H1 (cell line): ENCODE results near the gene STIM2. TPM values are rescaled to one million over a fixed set of nuclear protein-coding genes. Genes with fewer than 3 reads are reported as not detected.

Experiments used
- CTCF ChIA-PET: fragments of 300-600 bp; sonication (Branson Sonifier 250); formaldehyde crosslinking; loops from one replicate; lab custom pipeline; 2021; ENCODE audit not compliant: partially characterized antibody; lab: Charles Lee
- POLR2A ChIA-PET: fragments of 300-600 bp; sonication (Branson Sonifier 250); formaldehyde crosslinking; loops from one replicate; lab custom pipeline; 2021; ENCODE audit warnings: inconsistent platforms; ENCODE audit not compliant: partially characterized antibody; lab: Charles Lee
- DNase-seq, 2 experiments: peaks; one replicate each; pipeline versions ENCODE4 v3.0.0 to v3.0.0-alpha.2; 2010 to 2022; ENCODE audit warnings: low spot score in 2 of 2, low read depth in 1 of 2, mixed read lengths in 1 of 2
- FAIRE-seq: peaks from 2 replicates; lab custom pipeline; 2011; peaks lifted over from hg19 to GRCh38; lab: Jason Lieb, UNC
- H2AFZ ChIP-seq: 2 replicates; pipeline ENCODE4 v1.8.1; 2012; ENCODE audit warnings: low read length, inconsistent platforms
- H2AK5ac ChIP-seq: 2 replicates; pipeline ENCODE4 v1.6.1; 2013; ENCODE audit warnings: low read depth, low read length
- H2BK120ac ChIP-seq: replicated peaks from 2 replicates; pipeline ENCODE3; 2013; ENCODE audit warnings: low read depth, low read length, inconsistent platforms
- H2BK12ac ChIP-seq: 2 replicates; pipeline ENCODE4 v1.6.1; 2013; ENCODE audit warnings: low read depth, low read length
- H2BK15ac ChIP-seq: 2 replicates; pipeline ENCODE4 v1.6.1; 2013; ENCODE audit warnings: low read length
- H2BK20ac ChIP-seq: 2 replicates; pipeline ENCODE4 v1.6.1; 2013; ENCODE audit warnings: low read length
- H2BK5ac ChIP-seq: 2 replicates; pipeline ENCODE4 v1.6.1; 2013; ENCODE audit warnings: low read depth, low read length
- H3K14ac ChIP-seq: 2 replicates; pipeline ENCODE4 v1.6.1; 2013; ENCODE audit warnings: inconsistent platforms; ENCODE audit not compliant: insufficient read length
- H3K18ac ChIP-seq: 2 replicates; pipeline ENCODE4 v1.6.1; 2013; ENCODE audit warnings: low read length; ENCODE audit errors: extremely low read depth
- H3K23ac ChIP-seq: 2 replicates; pipeline ENCODE4 v1.6.1; 2013; ENCODE audit warnings: inconsistent platforms; ENCODE audit not compliant: insufficient read length
- H3K23me2 ChIP-seq: 2 replicates; pipeline ENCODE4 v1.6.1; 2013; ENCODE audit warnings: low read depth, low read length
- H3K27ac ChIP-seq: 2 replicates; pipeline ENCODE4 v1.6.1; 2011; ENCODE audit warnings: low read depth, low read length, inconsistent platforms
- H3K27me3 ChIP-seq, 4 experiments: replicated peaks in 1 of 4; 1 replicate in 1 of 4; 2 replicates in 3 of 4; pipeline versions ENCODE4 v1.6.1 to v1.8.1; 2011 to 2013; ENCODE audit warnings: low read length in 3 of 4, mild to moderate bottlenecking in 3 of 4, inconsistent platforms in 2 of 4, mixed read lengths in 2 of 4, moderate library complexity in 1 of 4; ENCODE audit not compliant: control insufficient read depth in 3 of 4, insufficient read depth in 3 of 4; ENCODE audit errors: extremely low read depth in 1 of 4
- H3K36me3 ChIP-seq, 4 experiments: 2 replicates each; pipeline versions ENCODE4 v1.6.1 to v1.8.1; 2011 to 2013; ENCODE audit warnings: mild to moderate bottlenecking in 4 of 4, low read length in 3 of 4, moderate library complexity in 2 of 4, control low read depth in 1 of 4, inconsistent platforms in 1 of 4; ENCODE audit not compliant: insufficient read depth in 4 of 4, control insufficient read depth in 2 of 4
- H3K4ac ChIP-seq: replicated peaks from 2 replicates; pipeline ENCODE3; 2013; ENCODE audit warnings: low read length, low read depth, mixed read lengths, inconsistent platforms; ENCODE audit not compliant: insufficient read length
- H3K4me1 ChIP-seq, 4 experiments: replicated peaks in 1 of 4; 1 replicate in 1 of 4; 2 replicates in 3 of 4; pipeline versions ENCODE4 v1.6.1 to v1.8.1; 2011 to 2013; ENCODE audit warnings: low read length in 3 of 4, inconsistent platforms in 2 of 4, mixed read lengths in 1 of 4; ENCODE audit not compliant: insufficient read depth in 4 of 4, control insufficient read depth in 3 of 4
- H3K4me2 ChIP-seq, 2 experiments: 2 replicates each; pipeline versions ENCODE4 v1.6.1 to v1.8.1; 2011 to 2013; ENCODE audit warnings: low read depth in 2 of 2, low read length in 2 of 2, control low read depth in 1 of 2, inconsistent platforms in 1 of 2, mild to moderate bottlenecking in 1 of 2; ENCODE audit not compliant: insufficient read depth in 1 of 2
- H3K4me3 ChIP-seq, 4 experiments: fragments of 200-600, 300-600 bp in 1 of 4; sonication (generic), shearing (Covaris generic), sonication (Bioruptor Twin) in 1 of 4; 2 replicates each; pipeline versions ENCODE4 v1.5.1 to v1.8.1; 2011 to 2016; ENCODE audit warnings: low read length in 4 of 4, low read depth in 3 of 4, control low read depth in 2 of 4, inconsistent platforms in 2 of 4, mild to moderate bottlenecking in 2 of 4, mixed read lengths in 1 of 4, moderate library complexity in 1 of 4; ENCODE audit not compliant: insufficient read depth in 2 of 4; ENCODE audit errors: extremely low read depth in 1 of 4
- H3K56ac ChIP-seq: replicated peaks from 2 replicates; pipeline ENCODE3; 2013; ENCODE audit warnings: low read depth, mild to moderate bottlenecking, mixed read lengths, low read length, inconsistent platforms; ENCODE audit not compliant: insufficient read length
- H3K79me1 ChIP-seq: 2 replicates; pipeline ENCODE4 v1.6.1; 2013; ENCODE audit warnings: low read depth, low read length, control low read depth
- H3K79me2 ChIP-seq, 2 experiments: 2 replicates each; pipeline versions ENCODE4 v1.6.1 to v1.8.1; 2012 to 2013; ENCODE audit warnings: low read length in 2 of 2, mild to moderate bottlenecking in 2 of 2, inconsistent platforms in 1 of 2; ENCODE audit not compliant: insufficient read depth in 2 of 2, control insufficient read depth in 1 of 2
- H3K9ac ChIP-seq, 4 experiments: replicated peaks in 1 of 4; 1 replicate in 1 of 4; 2 replicates in 3 of 4; pipeline versions ENCODE4 v1.6.1 to v1.8.1; 2011 to 2013; ENCODE audit warnings: low read depth in 3 of 4, low read length in 3 of 4, control low read depth in 2 of 4, mild to moderate bottlenecking in 2 of 4, moderate library complexity in 2 of 4, inconsistent platforms in 1 of 4; ENCODE audit errors: extremely low read depth in 1 of 4
- H3K9me3 ChIP-seq, 2 experiments: 2 replicates each; pipeline versions ENCODE4 v1.6.1 to v1.8.1; 2012 to 2013; ENCODE audit warnings: mild to moderate bottlenecking in 2 of 2, moderate library complexity in 2 of 2, control low read depth in 1 of 2, inconsistent platforms in 1 of 2, low read depth in 1 of 2, low read length in 1 of 2, mixed read lengths in 1 of 2; ENCODE audit not compliant: insufficient read depth in 2 of 2
- H4K20me1 ChIP-seq, 2 experiments: replicated peaks in 1 of 2; 2 replicates each; pipeline versions ENCODE3 to v1.8.1; 2011 to 2013; ENCODE audit warnings: inconsistent platforms in 2 of 2, low read length in 2 of 2, mild to moderate bottlenecking in 1 of 2; ENCODE audit not compliant: insufficient read depth in 2 of 2, control insufficient read depth in 1 of 2
- H4K5ac ChIP-seq: 2 replicates; pipeline ENCODE4 v1.6.1; 2013; ENCODE audit warnings: low read length, low read depth, mixed read lengths, inconsistent platforms; ENCODE audit not compliant: insufficient read length
- H4K8ac ChIP-seq: 2 replicates; pipeline ENCODE4 v1.8.0; 2013; ENCODE audit warnings: mild to moderate bottlenecking, moderate library complexity, low read length, inconsistent platforms; ENCODE audit not compliant: insufficient read depth; ENCODE audit errors: extremely low read depth
- H4K91ac ChIP-seq: replicated peaks from 2 replicates; pipeline ENCODE3; 2013; ENCODE audit warnings: low read length, mixed read lengths, inconsistent platforms; ENCODE audit not compliant: insufficient read length
- CBX8 ChIP-seq: fragments of 300-800, 300-1000 bp; sonication (generic); IDR thresholded peaks from 2 replicates; pipeline ENCODE4 v1.7.1; 2016; ENCODE audit warnings: low read depth, low read length, borderline replicate concordance
- EGR1 ChIP-seq: IDR thresholded peaks from 2 replicates; pipeline ENCODE4 v1.6.1; 2011; ENCODE audit warnings: low read depth, low read length, borderline replicate concordance
- FOSL1 ChIP-seq: IDR thresholded peaks from 2 replicates; pipeline ENCODE4 v1.6.1; 2011; ENCODE audit warnings: mild to moderate bottlenecking, low read depth, low read length, moderate library complexity; ENCODE audit not compliant: insufficient read depth
- MAFK ChIP-seq: IDR thresholded peaks from 2 replicates; pipeline ENCODE4 v1.6.1; 2012; ENCODE audit warnings: low read depth, mild to moderate bottlenecking, improper control_type of control experiment, low read length
- NANOG ChIP-seq: IDR thresholded peaks from 2 replicates; pipeline ENCODE4 v1.6.1; 2011; ENCODE audit warnings: low read length, low read depth, mild to moderate bottlenecking, inconsistent platforms; ENCODE audit not compliant: insufficient read depth, poor library complexity, severe bottlenecking
- RXRA ChIP-seq: IDR thresholded peaks from 2 replicates; pipeline ENCODE4 v1.6.1; 2011; ENCODE audit warnings: low read depth, mild to moderate bottlenecking, low read length, moderate library complexity; ENCODE audit not compliant: insufficient read depth
- SIRT6 ChIP-seq: IDR thresholded peaks from one replicate; pipeline ENCODE4 v1.7.1; 2012; ENCODE audit warnings: low read length, inconsistent platforms
- SP2 ChIP-seq: IDR thresholded peaks from 2 replicates; pipeline ENCODE4 v1.6.1; 2012; ENCODE audit warnings: mild to moderate bottlenecking, low read length, inconsistent platforms
- SP4 ChIP-seq: IDR thresholded peaks from 2 replicates; pipeline ENCODE4 v1.6.1; 2012; ENCODE audit warnings: low read length, inconsistent platforms
- TAF7 ChIP-seq: optimal IDR thresholded peaks from 2 replicates; pipeline ENCODE3; 2011; ENCODE audit warnings: low read depth, mild to moderate bottlenecking, inconsistent platforms, low read length, moderate library complexity, borderline replicate concordance
- WGBS, 2 experiments: shearing (Covaris generic) in 1 of 2; methylation state at CpG; one replicate each; pipeline versions ENCODE4 v1.1.6 to v1.1.7; 2013 to 2015; ENCODE audit warnings: low lambda C conversion rate in 2 of 2, mixed read lengths in 2 of 2, inconsistent platforms in 1 of 2, low coverage in 1 of 2, missing lambda C conversion rate in 1 of 2; ENCODE audit not compliant: insufficient replicate concordance in 2 of 2, insufficient coverage in 1 of 2, insufficient read length in 1 of 2; ENCODE audit errors: extremely low coverage in 1 of 2, missing lambda C conversion rate in 1 of 2; 5-methylcytosine and 5-hydroxymethylcytosine counted together
- polyA plus RNA-seq, 7 experiments: library from polyadenylated mRNA; depleted of rRNA in 3 of 7; stranded (reverse) in 5 of 7; unstranded in 2 of 7; fragments of >200 nt in 5 of 7; fragments of 200-250 nt in 2 of 7; gene quantifications; 1 replicate in 5 of 7; 2 replicates in 1 of 7; 4 replicates in 1 of 7; pipeline versions ENCODE4 v1.2.1 to v1.2.3, GENCODE V29; 2011 to 2013; ENCODE audit warnings: missing spikeins in 2 of 7, mixed read lengths in 2 of 7
- total RNA-seq: library from RNA; stranded (reverse); fragmentation: NEBNext Ultra II Directional; extraction: Animal tissue kit (Norgen Biotek cat#: 25700); gene quantifications from 2 replicates; pipeline ENCODE4 v1.2.1, GENCODE V29; 2021

The STIM2 gene
- total and polyA plus RNA-seq, 2 of the 8 experiments (the other 6 are each of a cell fraction or from before 2014, with no cell fraction given): 22.9 to 23.0 TPM

- Histone ChIP-seq H3K27me3 (no peaks in the 10 kb centered on the region), H2BK20ac (no peak overlapping the region), H3K14ac (no peak overlapping the region), H2BK120ac (no peak overlapping the region), H3K4me2 (no peak overlapping the region), H3K23ac (no peak overlapping the region)
- no peak for TF ChIP-seq TAF7
- TF ChIP-seq SIRT6: no peak
- no peak for TF ChIP-seq SP4
- no peak for TF ChIP-seq MAFK
- TF ChIP-seq SP2: no peak
- TF ChIP-seq FOSL1: no peak
- no peak for TF ChIP-seq EGR1
- no peak for TF ChIP-seq CBX8
- TF ChIP-seq NANOG: no peak
- no peak for TF ChIP-seq RXRA
- TF ChIP-seq, all 59 proteins: peak for 0
- no peaks in the 10 kb centered on the region for H3K79me2 ChIP-seq
- no peaks in the 10 kb centered on the region for H3K9me3 ChIP-seq
- no peaks in the 10 kb centered on the region for H3K79me1 ChIP-seq
- no peaks in the 10 kb centered on the region for H4K20me1 ChIP-seq
- no peaks in the 10 kb centered on the region; a peak in 2 of 8 replicates for H3K36me3 ChIP-seq
- H3K4ac ChIP-seq: no peak overlapping the region
- H4K91ac ChIP-seq: no peak overlapping the region
- H2AK5ac ChIP-seq: no peak overlapping the region
- H3K9ac ChIP-seq: no peak overlapping the region
- WGBS, 2 experiments: 82% methylated on average over 5 of the region's 5 CpGs; no CpG with 5 or more reads in 1 of the 2 experiments
- H2BK5ac ChIP-seq: no peak overlapping the region
- DNase-seq (no peak), FAIRE-seq (no peak)
- H3K4me3 ChIP-seq: no peak overlapping the region
- H3K23me2 ChIP-seq: no peaks in the 10 kb centered on the region
- peak overlapping the region; percentile 61; the same call in 1 of the 2 replicates for H2BK12ac ChIP-seq
- H2AFZ ChIP-seq: no peak overlapping the region
- H3K4me1 ChIP-seq: no peaks in the 10 kb centered on the region
- H4K5ac ChIP-seq: no peak overlapping the region
- no peak overlapping the region for H3K27ac ChIP-seq
- H3K18ac ChIP-seq: no peak overlapping the region
- H3K56ac ChIP-seq: no peak overlapping the region
- peak overlapping the region; percentile 26; the same call in 1 of the 2 replicates for H2BK15ac ChIP-seq
- H4K8ac ChIP-seq: no peak overlapping the region; the same call in 1 of the 2 replicates
- ChIA-PET POLR2A (no interaction called here), CTCF (interaction anchor here (0.6 to 1.5 kb wide), 3 partner anchors 18 to 167 kb away, joined by 3 to 4 read pairs (median 3); no protein-coding TSS in a partner anchor)
Observed at GRCh38 chr4:26839534-26839951, 21.1 kb upstream of the STIM2 start.
